NCI-H2196 treated with DMSO at 0.1 percent for 48 hours (cell line): ENCODE data around the gene TNFSF8.

Source experiments
- DNase-seq: peaks from one replicate; lab custom pipeline; 2025; ENCODE audit not compliant: unreplicated experiment; lab: John Stamatoyannopoulos, UW

Gene TNFSF8

GRCh38 chr9:114930056-114930812 lies at the start of gene TNFSF8:
TNFSF8 (minus strand) TSS chr9:114930591; CDS start chr9:114930303, 288 bp downstream.
- DNase-seq: no peak

- no peak for DNase-seq
Measured at GRCh38 chr9:114973216-114973615, 42.8 kb upstream of the TNFSF8 start.

- no peak for DNase-seq
Measured at GRCh38 chr9:114972510-114973136, 42.2 kb upstream of the TNFSF8 start.

- DNase-seq: no peak
Measured at GRCh38 chr9:114969269-114969668, 38.9 kb upstream of the TNFSF8 start.

GRCh38 chr9:114968671-114969070 lies 38.3 kb upstream of the TNFSF8 start:
- DNase-seq: no peak

- DNase-seq: no peak
Measured at GRCh38 chr9:114965564-114965963, 35.2 kb upstream of the TNFSF8 start.

GRCh38 chr9:114962809-114963208 lies 32.4 kb upstream of the TNFSF8 start:
- no peak for DNase-seq

GRCh38 chr9:114960276-114960675 lies 29.9 kb upstream of the TNFSF8 start:
- no peak for DNase-seq

- no peak for DNase-seq
Measured at GRCh38 chr9:114958844-114959235, 28.4 kb upstream of the TNFSF8 start.

- no peak for DNase-seq
Measured at GRCh38 chr9:114958021-114958843, 27.8 kb upstream of the TNFSF8 start.

- no peak for DNase-seq
Measured at GRCh38 chr9:114957558-114957957, 27.2 kb upstream of the TNFSF8 start.

GRCh38 chr9:114954956-114955582 lies 24.7 kb upstream of the TNFSF8 start:
- DNase-seq: no peak

- DNase-seq: no peak
Measured at GRCh38 chr9:114953959-114954358, 23.6 kb upstream of the TNFSF8 start.

GRCh38 chr9:114953046-114953445 lies 22.7 kb upstream of the TNFSF8 start:
- no peak for DNase-seq

- no peak for DNase-seq
Measured at GRCh38 chr9:114950761-114951160, 20.4 kb upstream of the TNFSF8 start.

- no peak for DNase-seq
Measured at GRCh38 chr9:114947058-114947457, 16.7 kb upstream of the TNFSF8 start.

- DNase-seq: no peak
Measured at GRCh38 chr9:114945616-114946412, 15.4 kb upstream of the TNFSF8 start.

- no peak for DNase-seq
Measured at GRCh38 chr9:114941376-114941775, 11.0 kb upstream of the TNFSF8 start.

GRCh38 chr9:114938687-114939575 lies 8.5 kb upstream of the TNFSF8 start:
- DNase-seq: no peak

GRCh38 chr9:114937516-114937915 lies 7.1 kb upstream of the TNFSF8 start:
- no peak for DNase-seq
